HK-2 (cell line): Measurements from ENCODE around the gene STAG1.

Source experiments
- DNase-seq: peaks from one replicate; pipeline ENCODE4 v3.0.0-alpha.2; 2018; ENCODE audit not compliant: unreplicated experiment

The STAG1 gene

DNA sequence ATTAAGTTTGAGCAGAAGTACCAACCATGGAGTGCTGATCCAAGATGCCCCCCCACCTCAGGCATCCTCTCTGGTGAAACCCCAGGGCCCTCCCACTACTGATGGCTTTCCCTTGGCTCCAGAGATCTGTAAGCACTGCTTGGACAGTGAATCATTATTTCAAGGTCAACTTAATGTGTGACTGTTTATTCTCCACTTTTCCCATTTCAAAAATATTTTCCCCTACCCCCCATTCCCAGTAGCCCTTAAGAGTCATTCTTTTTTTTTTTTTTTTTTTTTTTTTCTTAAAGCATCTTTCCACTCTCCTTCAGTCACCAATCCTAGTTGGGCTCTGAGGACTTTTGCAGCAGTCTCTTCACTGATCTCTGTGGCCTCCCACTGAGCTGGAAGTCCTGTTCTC is 419.4 kb downstream of the STAG1 start:
- peak; percentile 29 for DNase-seq

DNA sequence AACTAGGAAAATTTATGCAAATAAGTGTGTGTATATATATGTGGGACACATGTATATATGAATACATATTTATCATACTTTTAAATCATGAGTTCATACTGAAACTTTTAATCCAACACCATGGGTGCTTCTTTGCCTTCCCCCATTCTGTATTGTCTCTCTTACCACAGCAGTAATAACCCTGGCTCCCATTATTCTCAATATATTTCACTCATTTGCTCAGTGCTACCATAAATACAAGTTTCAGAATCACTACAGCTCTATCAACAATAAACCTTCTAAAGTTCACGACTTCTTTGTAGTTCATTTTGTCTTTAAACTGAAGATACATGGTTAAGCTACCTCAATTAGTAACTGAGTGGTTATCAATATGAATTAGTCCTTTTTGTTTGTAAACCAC is 419.9 kb downstream of the STAG1 start:
- DNase-seq: no peak

DNA sequence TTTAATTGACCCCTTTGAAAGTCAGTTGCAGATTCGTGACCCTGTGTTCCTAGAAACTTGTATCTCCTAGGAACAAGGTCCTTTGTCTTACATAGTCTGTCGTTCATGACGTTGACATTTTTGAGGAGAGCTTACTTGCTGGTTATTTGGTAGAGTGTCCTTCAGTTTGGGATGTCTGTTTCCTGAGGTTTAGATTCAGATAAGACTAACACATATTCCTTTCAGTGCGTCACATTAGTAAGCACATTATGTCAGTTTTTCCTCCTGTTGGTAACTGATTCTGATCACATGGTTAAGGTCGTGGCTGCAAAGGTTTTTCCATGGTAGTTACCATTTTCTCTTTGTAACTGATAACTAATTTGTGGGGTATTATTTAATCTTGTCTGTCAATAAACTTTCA is 421.3 kb downstream of the STAG1 start:
- DNase-seq: no peak

DNA sequence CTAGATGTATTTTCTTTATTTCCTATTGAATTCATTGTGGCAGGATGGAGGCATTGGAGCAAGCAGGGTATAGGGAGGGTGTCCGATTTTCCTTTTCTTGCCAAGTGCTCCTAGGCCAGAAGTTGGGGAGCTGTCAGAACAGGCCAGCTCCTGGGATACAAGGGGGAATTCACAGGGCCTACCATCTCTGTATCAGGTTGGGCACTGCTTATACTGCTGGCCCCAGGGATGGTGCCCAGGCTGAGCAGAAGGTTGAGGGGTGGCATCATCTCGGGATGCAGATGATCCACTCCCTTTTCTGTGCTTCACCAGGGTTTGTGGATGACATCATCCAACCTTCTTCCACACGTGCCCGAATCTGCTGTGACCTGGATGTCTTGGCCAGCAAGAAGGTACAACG is 422.6 kb downstream of the STAG1 start:
- DNase-seq: no peak

DNA sequence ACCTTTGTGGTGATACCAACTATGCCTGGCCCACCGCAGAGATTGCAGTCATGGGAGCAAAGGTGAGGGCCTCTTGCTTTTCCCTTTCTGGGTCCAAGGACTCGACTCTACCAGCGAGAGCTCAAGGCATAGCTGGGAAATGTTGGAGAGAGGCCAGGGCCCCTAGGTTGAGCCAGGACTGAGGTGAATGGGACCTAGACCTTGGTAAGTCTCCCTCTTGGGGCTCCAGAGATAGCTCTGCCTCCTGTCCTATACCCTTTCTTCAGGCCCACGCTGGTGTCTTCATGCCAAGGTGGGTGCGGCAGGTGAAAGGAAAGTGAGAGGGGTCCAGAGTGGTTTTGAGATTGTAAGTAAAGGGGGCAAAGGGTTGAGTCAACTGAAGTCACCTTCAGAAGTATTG is 424.5 kb downstream of the STAG1 start:
- DNase-seq: no peak

DNA sequence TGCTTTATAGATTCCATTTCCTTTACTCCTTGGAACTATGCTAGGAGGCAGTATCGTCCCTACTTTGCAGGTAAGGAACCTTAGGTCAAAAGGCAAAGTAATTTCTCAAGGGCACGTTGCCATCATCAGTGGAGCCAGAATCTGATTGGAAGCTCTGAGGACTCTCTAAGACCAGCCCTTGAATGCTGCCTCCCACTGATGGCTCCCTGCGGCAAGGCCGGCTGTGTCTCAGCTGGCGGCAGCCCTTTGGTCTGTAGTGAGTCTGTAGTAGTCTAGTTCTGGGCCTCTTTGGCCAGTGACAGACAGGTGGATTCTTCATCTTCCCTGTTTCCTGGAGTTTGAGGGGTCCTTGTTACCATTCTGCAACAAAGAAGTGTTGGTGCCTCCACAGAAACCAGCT is 425.9 kb downstream of the STAG1 start:
- no peak for DNase-seq

DNA sequence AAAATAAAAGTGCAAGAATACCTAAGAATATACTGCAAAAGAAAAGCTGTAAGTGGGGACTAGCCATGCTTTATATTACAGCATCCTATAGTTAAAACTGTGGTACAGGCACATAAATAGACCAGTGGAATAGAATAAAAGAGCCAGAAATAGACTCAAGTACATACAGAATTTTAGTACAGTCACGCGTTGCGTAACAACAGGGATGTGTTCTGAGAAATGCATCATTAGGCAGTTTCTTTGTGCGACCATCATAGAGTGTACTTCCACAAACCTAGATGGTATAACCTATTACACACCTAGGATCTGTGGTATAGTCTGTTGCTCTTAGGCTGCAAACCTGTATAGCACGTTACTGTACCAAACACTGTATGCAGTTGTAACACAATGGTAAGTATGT is 440.2 kb downstream of the STAG1 start:
- DNase-seq: no peak

DNA sequence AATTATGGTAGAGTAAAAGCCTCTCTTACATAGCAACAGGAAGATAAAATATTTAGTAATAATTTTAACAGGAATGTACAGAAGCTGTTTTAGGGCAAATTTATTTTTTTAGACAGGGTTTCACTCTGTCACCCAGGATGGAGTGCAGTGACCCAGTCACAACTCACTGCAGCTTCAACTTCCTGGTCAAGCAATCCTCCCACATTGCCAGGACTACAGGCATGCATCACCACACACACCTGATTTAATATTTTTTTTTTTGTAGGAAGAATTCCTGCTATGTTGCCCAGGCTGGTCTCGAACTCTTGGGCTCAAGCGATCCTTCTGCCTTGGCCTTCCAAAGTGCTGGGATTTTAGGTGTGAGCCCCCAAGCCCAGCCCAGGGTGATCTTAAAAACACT is 440.9 kb downstream of the STAG1 start:
- no peak for DNase-seq

DNA sequence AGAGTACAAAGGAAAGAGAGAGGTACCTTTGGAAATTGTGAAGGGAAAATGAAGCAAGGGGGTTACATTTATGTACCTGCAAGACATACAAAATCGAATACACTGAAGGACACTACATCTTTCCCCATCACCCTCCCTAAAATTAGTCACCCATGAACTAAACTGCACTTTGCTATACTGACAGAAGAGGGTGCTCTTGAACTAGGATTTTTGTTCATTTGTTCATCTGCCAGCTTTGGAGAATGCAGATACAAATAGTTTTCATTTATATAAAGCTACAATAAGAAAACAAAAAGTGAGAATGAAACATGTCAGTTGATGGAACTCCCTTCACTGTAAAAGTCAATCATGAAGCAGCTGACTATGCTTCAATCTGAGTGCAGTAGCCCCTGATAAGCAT is 446.3 kb downstream of the STAG1 start:
- DNase-seq: no peak

DNA sequence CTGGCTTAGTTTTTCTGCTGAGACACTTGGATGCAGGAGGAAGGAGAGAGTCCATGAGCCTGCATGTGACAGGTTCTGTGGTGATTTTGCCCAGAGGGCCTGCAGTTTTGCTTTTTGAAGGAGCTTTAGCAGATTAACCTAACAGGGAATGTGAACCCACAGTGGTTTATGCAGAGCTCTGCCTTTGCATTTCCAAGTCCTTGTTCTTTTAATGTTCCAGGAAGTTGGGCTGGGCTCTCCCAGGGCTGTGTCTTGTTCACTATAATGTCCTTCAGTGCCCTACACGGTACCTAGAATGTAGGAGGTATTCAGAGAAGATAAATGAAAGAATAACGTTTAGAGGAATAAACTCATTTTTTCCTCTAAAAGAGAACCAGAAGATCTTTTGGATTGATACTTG is 451.7 kb downstream of the STAG1 start:
- no peak for DNase-seq

DNA sequence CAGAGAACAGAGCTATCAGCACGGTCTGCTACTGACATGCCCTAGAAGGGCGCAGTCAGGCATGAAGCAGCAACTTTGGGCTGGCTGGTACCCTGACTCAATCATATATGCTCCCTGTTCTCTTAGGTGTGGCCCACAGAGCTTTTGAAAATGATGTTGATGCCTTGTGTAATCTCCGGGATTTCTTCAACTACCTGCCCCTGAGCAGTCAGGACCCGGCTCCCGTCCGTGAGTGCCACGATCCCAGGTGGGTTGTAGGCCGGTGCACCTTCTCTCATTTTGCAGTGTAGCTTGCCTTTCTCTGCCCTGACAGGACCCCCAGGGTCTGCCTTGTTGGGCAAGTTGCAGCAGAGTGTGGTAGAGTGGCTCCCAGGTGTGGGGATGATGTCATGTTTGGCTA is 454.4 kb downstream of the STAG1 start:
- no peak for DNase-seq

DNA sequence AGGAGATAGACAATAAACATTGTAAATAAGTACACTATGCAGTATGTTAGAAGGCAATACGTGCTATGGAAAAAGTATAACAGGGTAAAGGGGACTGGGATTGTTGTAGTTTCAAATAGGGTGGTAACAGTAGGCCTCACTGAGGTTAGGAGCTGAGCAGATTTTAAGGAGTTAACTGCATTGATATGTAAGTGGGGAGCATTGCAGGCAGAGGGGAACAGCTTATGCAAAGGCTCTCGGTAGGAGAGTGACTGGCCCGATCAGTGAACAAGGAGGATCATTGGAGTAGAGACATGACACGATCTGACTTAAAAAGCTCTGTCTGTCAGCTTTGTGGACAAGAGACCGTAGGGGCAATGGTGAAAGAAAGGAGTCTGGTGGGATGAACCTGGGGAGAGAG is 455.2 kb downstream of the STAG1 start:
- no peak for DNase-seq

DNA sequence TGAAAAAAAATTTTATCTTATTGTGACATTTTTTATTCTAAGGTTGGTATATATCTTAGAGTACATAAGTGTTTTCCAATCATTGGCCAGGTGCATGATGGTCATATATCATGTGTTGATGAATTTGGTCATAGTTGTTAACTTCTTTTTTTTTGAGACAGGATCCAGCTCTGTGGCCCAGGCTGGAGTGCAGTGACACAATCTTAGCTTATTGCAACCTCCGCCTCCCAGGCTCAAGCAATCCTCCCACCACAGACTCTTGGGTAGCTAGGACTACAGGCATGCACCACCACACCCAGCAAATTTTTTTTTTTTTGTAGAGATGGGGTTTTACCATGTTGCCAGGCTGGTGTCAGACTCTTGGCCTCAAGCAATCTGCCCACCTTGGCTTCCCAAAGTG is 458.0 kb downstream of the STAG1 start:
- no peak for DNase-seq

DNA sequence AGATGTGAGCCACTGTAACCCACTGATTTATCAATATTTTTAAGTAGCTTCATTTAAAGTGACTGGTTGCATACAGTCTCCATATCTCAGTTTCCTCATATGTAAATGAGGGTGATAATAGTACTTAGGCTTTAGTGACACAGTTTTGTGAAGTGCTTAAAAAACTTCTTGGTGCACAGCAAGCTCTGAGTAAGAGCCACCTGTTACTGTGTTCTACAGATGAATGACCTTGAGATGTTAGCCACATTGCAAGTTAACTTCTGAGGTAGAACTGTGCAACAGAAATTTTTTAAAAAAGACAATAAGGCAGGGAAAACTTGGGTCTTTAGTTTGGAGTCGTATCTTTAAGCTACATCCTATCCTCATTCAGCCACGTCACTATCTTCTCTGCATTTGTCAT is 458.9 kb downstream of the STAG1 start:
- no peak for DNase-seq

DNA sequence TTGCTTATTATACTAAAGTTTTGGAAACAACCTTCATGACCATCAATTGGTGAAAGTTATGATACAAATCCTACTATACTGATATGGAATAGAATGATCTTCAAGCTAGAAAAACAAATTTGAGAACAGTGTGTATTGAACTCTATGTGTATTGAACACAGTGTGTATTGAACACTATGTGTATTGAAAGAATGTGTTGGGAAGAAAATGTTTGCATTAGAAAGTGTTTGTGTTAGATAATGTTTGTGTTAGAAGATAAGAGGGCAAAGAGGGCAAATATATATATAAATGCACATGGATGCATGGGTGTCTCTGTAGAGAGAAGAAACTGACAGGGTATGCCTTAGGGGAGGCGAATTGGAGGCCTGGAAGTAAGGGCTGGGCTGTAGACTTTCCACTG is 459.7 kb downstream of the STAG1 start:
- DNase-seq: no peak

DNA sequence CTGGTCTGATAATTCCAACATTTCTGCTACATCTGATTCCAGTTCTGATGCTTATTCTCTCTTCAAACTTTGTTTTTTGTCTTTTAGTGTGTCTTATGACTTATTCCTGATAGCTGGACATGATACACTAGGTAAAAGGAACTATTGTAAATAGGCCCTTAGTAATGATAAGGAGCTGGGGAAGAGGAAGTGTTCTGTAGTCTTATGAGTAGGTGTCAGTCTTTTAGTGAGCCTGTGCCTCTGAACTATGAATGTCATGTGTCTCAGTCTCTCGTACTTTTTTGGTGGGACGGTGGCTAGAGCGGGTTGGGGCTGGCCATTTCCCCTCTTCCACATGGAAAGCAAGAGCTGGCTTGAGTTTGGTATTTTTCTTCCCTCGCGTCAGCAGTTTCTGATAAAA is 460.9 kb downstream of the STAG1 start:
- no peak for DNase-seq
